Astrocyte (in vitro differentiated cells and primary cell): ENCODE data around the gene PTPRM. TPM values are rescaled to one million over a fixed set of nuclear protein-coding genes. Genes with fewer than 3 reads are reported as not detected.

Experiments
- DNase-seq: peaks from one replicate; pipeline ENCODE4 v3.0.0-alpha.2; 2010; ENCODE audit warnings: low read depth
- FAIRE-seq: peaks from 2 replicates; lab custom pipeline; 2011; peaks lifted over from hg19 to GRCh38; lab: Jason Lieb, UNC
- H2AFZ ChIP-seq: 2 replicates; pipeline ENCODE4 v1.6.0; 2012; ENCODE audit warnings: low read depth, low read length, inconsistent platforms
- H3K27ac ChIP-seq: 2 replicates; pipeline ENCODE4 v1.5.1; 2011; ENCODE audit warnings: low read depth, low read length, inconsistent platforms
- H3K27me3 ChIP-seq: 2 replicates; pipeline ENCODE4 v1.6.0; 2011; ENCODE audit warnings: low read length, inconsistent platforms; ENCODE audit not compliant: insufficient read depth
- H3K36me3 ChIP-seq: 2 replicates; pipeline ENCODE4 v1.5.1; 2011; ENCODE audit warnings: low read length, inconsistent platforms; ENCODE audit not compliant: insufficient read depth
- H3K4me1 ChIP-seq: 2 replicates; pipeline ENCODE4 v1.5.1; 2011; ENCODE audit warnings: low read length, inconsistent platforms; ENCODE audit not compliant: insufficient read depth
- H3K4me2 ChIP-seq: 2 replicates; pipeline ENCODE4 v1.6.0; 2012; ENCODE audit warnings: low read length, inconsistent platforms
- H3K4me3 ChIP-seq: 2 replicates; pipeline ENCODE4 v1.5.1; 2011; ENCODE audit warnings: low read depth, mild to moderate bottlenecking, low read length, inconsistent platforms; ENCODE audit not compliant: insufficient read depth
- H3K79me2 ChIP-seq: 2 replicates; pipeline ENCODE4 v1.6.0; 2012; ENCODE audit warnings: mild to moderate bottlenecking, low read length, inconsistent platforms; ENCODE audit not compliant: insufficient read depth
- H3K9ac ChIP-seq: 2 replicates; pipeline ENCODE4 v1.6.0; 2012; ENCODE audit warnings: mild to moderate bottlenecking, low read length, inconsistent platforms
- H3K9me3 ChIP-seq: 2 replicates; pipeline ENCODE4 v1.5.1; 2012; ENCODE audit warnings: low read depth, mild to moderate bottlenecking, low read length, inconsistent platforms; ENCODE audit not compliant: insufficient read depth
- H4K20me1 ChIP-seq: 2 replicates; pipeline ENCODE4 v1.6.0; 2012; ENCODE audit warnings: low read length, inconsistent platforms; ENCODE audit not compliant: insufficient read depth
- H3K27ac Mint-ChIP-seq: one replicate; pipeline ENCODE4 v1.8.0; 2021; ENCODE audit warnings: mild to moderate bottlenecking, mixed read lengths; ENCODE audit not compliant: unreplicated experiment
- H3K27me3 Mint-ChIP-seq: one replicate; pipeline ENCODE4 v1.8.0; 2021; ENCODE audit warnings: low read depth, mixed read lengths; ENCODE audit not compliant: unreplicated experiment
- H3K36me3 Mint-ChIP-seq: one replicate; pipeline ENCODE4 v1.8.0; 2021; ENCODE audit warnings: low read depth, mixed read lengths; ENCODE audit not compliant: unreplicated experiment
- H3K4me1 Mint-ChIP-seq: one replicate; pipeline ENCODE4 v1.8.0; 2021; ENCODE audit warnings: low read depth, mixed read lengths; ENCODE audit not compliant: unreplicated experiment
- H3K4me3 Mint-ChIP-seq: one replicate; pipeline ENCODE4 v1.8.0; 2021; ENCODE audit warnings: mild to moderate bottlenecking, moderate library complexity, mixed read lengths; ENCODE audit not compliant: unreplicated experiment
- H3K9me3 Mint-ChIP-seq: one replicate; pipeline ENCODE4 v1.8.0; 2021; ENCODE audit warnings: mild to moderate bottlenecking, mixed read lengths; ENCODE audit not compliant: unreplicated experiment
- EZH2 ChIP-seq: IDR thresholded peaks from 2 replicates; pipeline ENCODE4 v1.6.1; 2012; ENCODE audit warnings: mild to moderate bottlenecking, low read length, inconsistent platforms; ENCODE audit not compliant: insufficient read depth
- total RNA-seq: library from RNA; stranded (reverse); gene quantifications from 2 replicates; pipeline ENCODE4 v1.2.1, GENCODE V29; 2021
- TF ChIP-seq, protein P1 (sequence below): IDR thresholded peaks from 2 replicates; pipeline ENCODE4 v1.5.1; 2011; ENCODE audit warnings: low read depth, mild to moderate bottlenecking, inconsistent platforms, low read length, moderate library complexity; ENCODE audit not compliant: insufficient read depth

The PTPRM gene
- total RNA-seq, 1 donor from 2014 or later: 59.6 TPM

DNA sequence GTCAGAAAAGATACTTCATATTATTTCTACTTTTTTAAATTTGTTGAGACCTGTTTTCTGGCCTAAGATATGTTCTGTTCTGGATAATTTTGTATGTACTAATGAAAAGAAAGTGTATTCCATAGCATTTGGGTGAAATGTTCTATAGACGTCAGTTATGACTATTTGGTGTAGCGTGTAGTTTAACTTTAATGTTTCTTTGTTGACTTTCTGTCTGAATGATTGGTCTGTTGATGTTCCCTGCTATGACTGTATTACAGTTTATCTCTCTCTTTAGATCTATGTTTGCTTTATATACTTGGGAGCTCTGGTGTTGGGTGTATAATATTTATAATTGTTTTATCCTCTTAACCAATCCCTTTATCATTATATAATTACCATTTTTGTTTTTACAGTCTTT is 352.4 kb downstream of the PTPRM start:
- Histone ChIP-seq H3K36me3 (no peaks in the 10 kb centered on the region), H3K4me3 (no peak overlapping the region), H2AFZ (no peak overlapping the region), H3K9me3 (no peaks in the 10 kb centered on the region), H3K4me2 (no peak overlapping the region), H3K9ac (no peak overlapping the region), H3K27me3 (no peaks in the 10 kb centered on the region), H4K20me1 (peaks cover 5% of the 10 kb centered on the region), H3K4me1 (peaks cover 23% of the 10 kb centered on the region), H3K79me2 (no peaks in the 10 kb centered on the region), H3K27ac (no peak overlapping the region)
- DNase-seq (no peak), FAIRE-seq (no peak)
- Mint-ChIP-seq H3K27ac (no peak overlapping the region), H3K9me3 (no peaks in the 10 kb centered on the region), H3K27me3 (no peaks in the 10 kb centered on the region), H3K4me3 (no peak overlapping the region), H3K4me1 (peaks cover 23% of the 10 kb centered on the region), H3K36me3 (no peaks in the 10 kb centered on the region)
- TF ChIP-seq, protein P1, sequence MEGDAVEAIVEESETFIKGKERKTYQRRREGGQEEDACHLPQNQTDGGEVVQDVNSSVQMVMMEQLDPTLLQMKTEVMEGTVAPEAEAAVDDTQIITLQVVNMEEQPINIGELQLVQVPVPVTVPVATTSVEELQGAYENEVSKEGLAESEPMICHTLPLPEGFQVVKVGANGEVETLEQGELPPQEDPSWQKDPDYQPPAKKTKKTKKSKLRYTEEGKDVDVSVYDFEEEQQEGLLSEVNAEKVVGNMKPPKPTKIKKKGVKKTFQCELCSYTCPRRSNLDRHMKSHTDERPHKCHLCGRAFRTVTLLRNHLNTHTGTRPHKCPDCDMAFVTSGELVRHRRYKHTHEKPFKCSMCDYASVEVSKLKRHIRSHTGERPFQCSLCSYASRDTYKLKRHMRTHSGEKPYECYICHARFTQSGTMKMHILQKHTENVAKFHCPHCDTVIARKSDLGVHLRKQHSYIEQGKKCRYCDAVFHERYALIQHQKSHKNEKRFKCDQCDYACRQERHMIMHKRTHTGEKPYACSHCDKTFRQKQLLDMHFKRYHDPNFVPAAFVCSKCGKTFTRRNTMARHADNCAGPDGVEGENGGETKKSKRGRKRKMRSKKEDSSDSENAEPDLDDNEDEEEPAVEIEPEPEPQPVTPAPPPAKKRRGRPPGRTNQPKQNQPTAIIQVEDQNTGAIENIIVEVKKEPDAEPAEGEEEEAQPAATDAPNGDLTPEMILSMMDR: no peak
- no peak for TF ChIP-seq EZH2

DNA sequence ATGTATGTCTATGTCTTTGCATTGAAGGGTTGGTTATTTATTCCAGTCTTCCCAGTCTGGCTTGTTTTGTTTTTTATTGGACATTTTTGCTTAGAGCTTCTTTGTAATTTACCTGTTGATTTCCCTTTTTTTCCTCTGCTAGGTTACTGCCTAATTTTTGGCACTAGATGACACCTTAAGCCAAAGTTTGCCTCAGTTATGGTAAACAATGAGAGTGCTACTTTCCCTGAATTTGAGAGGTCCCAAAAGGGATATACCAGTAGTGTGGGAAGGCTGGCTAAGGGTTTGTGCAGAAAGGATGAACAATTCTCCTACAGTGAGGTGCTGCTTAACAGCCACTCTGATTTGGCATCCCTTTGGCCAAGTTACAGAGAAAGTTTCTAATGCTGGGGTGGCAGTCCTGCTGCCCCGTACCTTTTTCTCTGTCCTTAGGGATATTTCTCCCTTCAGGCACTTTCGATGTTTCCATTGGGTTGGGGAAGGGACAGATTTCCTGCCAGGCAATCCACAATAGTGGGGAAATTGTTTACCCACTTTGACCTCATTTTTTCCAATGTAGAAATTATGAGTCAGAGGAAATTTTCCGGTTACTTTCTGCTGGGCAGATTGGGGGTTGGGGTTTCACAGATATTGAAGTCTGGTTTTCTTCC is 354.9 kb downstream of the PTPRM start:
- DNase-seq (peak; percentile 67), FAIRE-seq (no peak)
- no peaks in the 10 kb centered on the region for H3K36me3 ChIP-seq
- peak overlapping the region; percentile 23 for H3K4me3 ChIP-seq
- H4K20me1 ChIP-seq: peaks cover 5% of the 10 kb centered on the region
- H3K4me1 Mint-ChIP-seq: peaks cover 25% of the 10 kb centered on the region
- H3K27ac Mint-ChIP-seq: peak overlapping the region; percentile 73
- H3K27me3 ChIP-seq: no peaks in the 10 kb centered on the region
- no peak overlapping the region for H3K4me3 Mint-ChIP-seq
- no peak overlapping the region for H3K9ac ChIP-seq
- no peak overlapping the region for H2AFZ ChIP-seq
- H3K27me3 Mint-ChIP-seq: no peaks in the 10 kb centered on the region
- TF ChIP-seq, protein P1: no peak
- no peak for TF ChIP-seq EZH2
- no peaks in the 10 kb centered on the region for H3K36me3 Mint-ChIP-seq
- H3K9me3 ChIP-seq: no peaks in the 10 kb centered on the region
- H3K9me3 Mint-ChIP-seq: no peaks in the 10 kb centered on the region
- H3K79me2 ChIP-seq: no peaks in the 10 kb centered on the region
- peak overlapping the region; percentile 45 for H3K27ac ChIP-seq
- H3K4me2 ChIP-seq: peak overlapping the region; percentile 62
- H3K4me1 ChIP-seq: peaks cover 23% of the 10 kb centered on the region

DNA sequence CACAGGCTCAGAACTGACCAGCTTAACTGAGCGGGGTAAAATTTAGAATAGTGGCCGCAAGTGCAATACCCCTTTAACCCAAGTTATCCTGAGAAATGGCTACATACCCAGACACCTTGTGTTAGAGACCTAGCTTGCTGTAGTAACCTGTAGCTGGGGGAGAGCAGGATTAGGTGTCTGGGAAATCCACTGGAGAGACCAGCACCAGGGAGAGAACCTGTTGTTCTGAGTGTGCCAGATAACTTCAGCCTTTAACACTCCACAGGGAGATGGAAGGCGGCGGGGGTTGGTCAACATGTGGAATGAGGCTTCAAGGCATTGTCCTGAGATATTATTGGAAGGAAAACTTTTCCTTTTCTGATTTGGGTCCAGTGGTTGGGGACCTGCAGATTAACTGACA is 356.0 kb downstream of the PTPRM start:
- no peaks in the 10 kb centered on the region for H3K79me2 ChIP-seq
- no peaks in the 10 kb centered on the region for H3K9me3 ChIP-seq
- H4K20me1 ChIP-seq: peaks cover 5% of the 10 kb centered on the region
- Mint-ChIP-seq H3K36me3 (no peaks in the 10 kb centered on the region), H3K4me1 (peaks cover 30% of the 10 kb centered on the region), H3K27ac (no peak overlapping the region), H3K9me3 (no peaks in the 10 kb centered on the region), H3K4me3 (no peak overlapping the region), H3K27me3 (no peaks in the 10 kb centered on the region)
- H3K27me3 ChIP-seq: no peaks in the 10 kb centered on the region
- TF ChIP-seq, protein P1: no peak
- TF ChIP-seq EZH2: no peak
- H3K4me1 ChIP-seq: peaks cover 23% of the 10 kb centered on the region
- no peak overlapping the region for H3K9ac ChIP-seq
- no peak overlapping the region for H3K27ac ChIP-seq
- DNase-seq (no peak), FAIRE-seq (no peak)
- H2AFZ ChIP-seq: no peak overlapping the region
- H3K36me3 ChIP-seq: no peaks in the 10 kb centered on the region
- no peak overlapping the region for H3K4me3 ChIP-seq
- H3K4me2 ChIP-seq: peak overlapping the region; percentile 62
